Stimulated activated naive CD8-positive, alpha-beta T cell treated with anti-CD3 and anti-CD28 coated beads, Interleukin-15, Interleukin-2, amounts not matched to agents 100 U/mL and 50 U/mL, for 24 hours (primary cell): ENCODE data around the gene ETNPPL.

ENCODE experiments used
- ATAC-seq: fragments of 150-1000 bp; cut with Tn5 transposase; one replicate; pipeline ENCODE4 v1.10.0; 2021
- DNase-seq: peaks from one replicate; pipeline ENCODE4 v3.0.0; 2021

ETNPPL gene

GRCh38 chr4:108762559-108763225 is at the start of gene ETNPPL:
ETNPPL (minus strand) TSS chr4:108763053; CDS start chr4:108762898, 155 bp downstream.
- ATAC-seq: peak; percentile 66

DNA sequence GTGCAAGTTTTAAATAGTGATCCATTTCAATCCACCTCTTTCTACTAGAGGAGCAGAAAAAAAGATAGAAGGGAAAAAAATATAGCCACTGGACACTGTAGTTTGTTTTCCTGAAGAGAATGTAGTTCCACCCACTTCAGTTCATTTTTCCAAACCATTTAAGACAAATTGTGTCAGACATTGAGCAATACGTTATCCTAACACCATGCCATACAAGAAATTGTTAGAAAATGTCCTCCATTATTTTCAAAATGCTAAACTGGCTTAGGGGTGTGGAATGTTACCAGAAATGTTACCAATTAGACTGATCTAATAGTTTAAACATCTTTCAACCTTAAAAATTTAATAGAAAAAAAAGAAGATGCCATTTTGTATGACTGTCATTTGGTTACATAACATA is 48.6 kb upstream of the ETNPPL start:
- DNase-seq: no peak
- ATAC-seq: no peak

More at GRCh38 chr4:108762559-108763225, at the start of gene ETNPPL:
- DNase-seq: peak; percentile 27

DNA sequence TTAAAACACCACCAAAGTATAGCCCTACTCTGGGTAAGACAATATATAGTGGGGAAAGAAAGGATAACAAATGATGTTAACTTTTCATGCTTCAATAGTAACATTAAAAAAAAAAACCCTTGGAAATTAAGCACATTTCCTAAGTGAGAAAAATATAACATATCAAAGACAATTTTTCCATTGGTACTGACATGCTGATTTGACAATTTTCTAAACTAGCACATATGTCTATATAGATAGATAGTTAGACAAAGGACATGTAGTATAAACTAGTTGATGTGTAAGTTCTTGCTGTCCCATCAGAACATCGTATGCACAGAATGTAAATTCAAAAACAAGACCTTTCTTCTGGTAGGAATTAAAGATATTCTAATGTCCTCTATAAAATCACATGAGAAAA is 47.2 kb upstream of the ETNPPL start:
- DNase-seq (no peak), ATAC-seq (no peak)

DNA sequence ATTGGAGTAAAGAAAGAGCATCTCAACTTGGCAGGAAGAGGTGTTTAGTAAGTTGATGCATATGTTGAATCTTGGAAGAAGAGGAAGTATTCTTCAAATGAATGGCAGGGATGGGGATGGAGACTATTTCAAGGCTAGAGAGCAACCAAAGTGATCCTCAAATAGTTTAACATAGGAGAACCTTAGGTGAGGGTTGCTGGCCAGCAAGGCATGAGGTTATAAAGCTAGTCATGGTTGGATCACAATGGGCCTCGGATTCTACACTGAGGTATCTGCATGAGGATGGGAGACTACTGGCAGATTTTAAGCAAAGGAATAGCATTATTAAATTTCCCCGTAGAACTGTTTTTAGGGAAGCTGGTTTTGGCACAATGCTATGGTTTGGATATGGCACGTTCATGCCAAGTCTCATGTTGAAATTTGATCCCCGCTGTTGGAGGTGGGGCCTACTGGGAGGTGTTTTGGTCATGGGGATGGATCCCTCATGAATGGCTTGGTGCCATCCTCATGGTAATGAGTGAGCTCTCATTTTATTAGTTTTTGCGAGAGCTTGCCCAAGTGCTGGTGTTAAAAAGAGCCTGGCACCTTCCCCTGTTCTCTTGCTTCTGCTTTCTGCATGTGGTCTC is 41.9 kb upstream of the ETNPPL start:
- ATAC-seq (no peak), DNase-seq (no peak)

DNA sequence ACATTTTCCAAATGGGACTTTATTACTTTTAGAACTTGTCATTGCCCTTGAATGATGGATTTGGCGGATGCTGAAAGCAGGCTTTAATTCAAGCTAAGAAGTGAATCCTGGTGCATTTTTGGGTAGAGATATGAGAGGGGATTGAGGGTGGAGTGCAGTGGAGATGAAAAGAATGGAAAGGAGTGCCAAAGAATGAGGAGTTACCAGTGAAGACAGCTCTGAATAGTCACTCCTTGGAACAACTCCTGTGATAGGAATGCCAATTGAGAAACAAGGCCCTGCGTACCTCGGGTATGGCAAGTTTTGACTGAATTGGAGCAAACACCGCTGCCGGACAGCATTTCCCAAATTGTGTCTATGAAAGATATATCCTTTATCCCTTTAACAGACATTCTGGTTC is 36.5 kb upstream of the ETNPPL start:
- DNase-seq: no peak
- ATAC-seq: no peak

- DNase-seq (no peak), ATAC-seq (no peak)
Observed at GRCh38 chr4:108796173-108796572, 33.3 kb upstream of the ETNPPL start.

DNA sequence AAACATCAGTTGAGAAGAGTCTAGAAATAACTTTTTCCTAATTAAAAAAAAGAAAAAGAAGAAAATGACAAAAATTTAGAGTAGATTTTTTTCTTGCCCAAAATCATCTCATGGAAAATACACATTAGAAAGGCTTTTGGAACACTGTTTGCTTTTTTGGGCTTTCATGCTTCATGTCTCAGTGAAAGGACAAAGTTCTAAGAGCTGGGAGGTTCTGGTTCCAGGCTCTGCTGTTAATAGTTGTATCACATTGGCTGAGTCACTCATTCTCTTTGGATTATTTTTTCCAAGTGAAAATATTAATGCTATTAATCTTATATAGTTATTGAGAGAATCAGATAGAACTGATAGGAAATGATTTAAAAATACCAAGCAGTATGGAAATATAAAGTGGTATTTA is 32.9 kb upstream of the ETNPPL start:
- DNase-seq (no peak), ATAC-seq (no peak)

DNA sequence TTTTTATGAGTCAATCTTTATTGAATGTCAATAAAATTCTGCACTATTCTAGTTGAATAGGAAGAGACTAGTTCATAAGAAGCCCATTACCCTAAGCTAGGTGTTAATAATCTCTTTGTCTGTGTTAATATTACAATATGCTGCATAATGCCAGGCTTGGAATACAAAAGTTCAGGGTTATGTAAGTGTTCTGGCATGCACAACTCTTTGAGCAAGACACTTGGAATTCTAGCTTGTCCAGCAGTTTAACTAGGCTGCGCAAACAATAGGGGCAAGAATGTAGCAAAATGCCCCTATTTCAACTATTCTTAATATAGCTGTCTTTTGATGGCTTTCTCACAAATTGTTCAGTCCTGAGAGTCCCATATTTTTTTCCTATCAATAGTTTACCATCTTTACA is 31.3 kb upstream of the ETNPPL start:
- DNase-seq: no peak
- ATAC-seq: no peak

DNA sequence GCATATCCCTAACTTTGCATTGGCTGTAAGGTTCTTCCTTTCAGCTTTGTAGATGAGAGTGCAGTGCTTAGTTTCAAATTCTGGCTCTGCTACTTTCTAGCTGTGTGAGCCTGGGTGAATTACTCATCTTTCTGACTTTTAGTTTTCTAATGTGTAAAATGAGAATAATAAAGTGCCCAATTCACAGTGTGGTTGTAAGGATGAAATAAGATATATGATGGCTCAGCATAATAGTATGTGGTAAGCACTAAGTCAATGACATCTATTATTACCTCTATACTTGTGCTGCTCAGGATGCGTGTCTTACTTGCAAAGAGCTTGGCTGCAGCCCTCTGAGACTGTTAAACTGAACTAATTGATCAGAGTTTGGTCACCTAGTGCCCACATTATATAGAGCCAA is 30.6 kb upstream of the ETNPPL start:
- DNase-seq (no peak), ATAC-seq (no peak)

- ATAC-seq (no peak), DNase-seq (no peak)
Observed at GRCh38 chr4:108788731-108789130, 25.9 kb upstream of the ETNPPL start.

- DNase-seq: no peak
- no peak for ATAC-seq
Observed at GRCh38 chr4:108787724-108788123, 24.9 kb upstream of the ETNPPL start.

- ATAC-seq: no peak
- no peak for DNase-seq
Observed at GRCh38 chr4:108787106-108787505, 24.3 kb upstream of the ETNPPL start.

DNA sequence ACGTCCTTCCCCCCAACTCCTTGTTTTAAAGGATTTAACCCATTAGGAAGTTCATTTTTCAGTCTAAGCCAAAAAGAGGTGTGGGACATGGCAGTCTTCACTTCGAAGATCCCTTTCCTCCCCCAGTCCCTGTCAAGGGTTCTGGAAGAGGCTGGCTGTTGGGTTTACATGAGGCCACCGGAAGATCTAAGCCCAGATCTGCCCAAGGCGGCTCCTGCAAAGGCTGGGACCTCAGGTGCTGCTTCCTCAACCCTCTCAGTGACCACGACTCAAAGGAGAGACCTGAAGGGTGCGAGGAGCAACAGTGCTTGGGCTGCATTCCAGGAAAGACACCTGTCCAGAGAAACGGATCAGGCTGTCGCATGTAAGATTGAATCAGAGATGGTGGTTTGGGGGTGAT is 23.5 kb upstream of the ETNPPL start:
- no peak for ATAC-seq
- no peak for DNase-seq

GRCh38 chr4:108783665-108784463 is 21.0 kb upstream of the ETNPPL start:
- no peak for DNase-seq

GRCh38 chr4:108779958-108780357 is 17.1 kb upstream of the ETNPPL start:
- ATAC-seq: no peak

More at GRCh38 chr4:108783665-108784463, 21.0 kb upstream of the ETNPPL start:
- no peak for ATAC-seq

GRCh38 chr4:108777388-108777787 is 14.5 kb upstream of the ETNPPL start:
- no peak for ATAC-seq
- no peak for DNase-seq

More at GRCh38 chr4:108779958-108780357, 17.1 kb upstream of the ETNPPL start:
- no peak for DNase-seq

DNA sequence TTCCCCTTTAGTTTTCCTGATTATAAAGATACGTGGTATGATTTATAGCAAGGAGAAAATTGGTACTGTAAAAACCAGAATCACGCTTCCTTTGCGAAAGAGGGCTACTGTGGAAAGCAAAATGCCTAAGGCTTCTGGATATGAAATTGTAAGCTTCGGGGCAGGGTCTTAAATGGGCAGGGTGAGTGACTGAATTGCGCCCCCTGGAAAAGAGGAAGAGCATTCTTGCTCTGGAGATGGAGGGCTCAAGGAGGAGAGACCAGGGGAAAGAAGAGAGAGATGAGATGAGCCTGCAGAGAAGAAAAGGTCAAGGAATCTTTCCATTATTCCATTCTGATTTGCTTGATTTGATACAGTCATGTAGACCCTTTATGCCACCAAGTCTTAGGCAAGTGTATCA is 13.1 kb upstream of the ETNPPL start:
- ATAC-seq (no peak), DNase-seq (no peak)

DNA sequence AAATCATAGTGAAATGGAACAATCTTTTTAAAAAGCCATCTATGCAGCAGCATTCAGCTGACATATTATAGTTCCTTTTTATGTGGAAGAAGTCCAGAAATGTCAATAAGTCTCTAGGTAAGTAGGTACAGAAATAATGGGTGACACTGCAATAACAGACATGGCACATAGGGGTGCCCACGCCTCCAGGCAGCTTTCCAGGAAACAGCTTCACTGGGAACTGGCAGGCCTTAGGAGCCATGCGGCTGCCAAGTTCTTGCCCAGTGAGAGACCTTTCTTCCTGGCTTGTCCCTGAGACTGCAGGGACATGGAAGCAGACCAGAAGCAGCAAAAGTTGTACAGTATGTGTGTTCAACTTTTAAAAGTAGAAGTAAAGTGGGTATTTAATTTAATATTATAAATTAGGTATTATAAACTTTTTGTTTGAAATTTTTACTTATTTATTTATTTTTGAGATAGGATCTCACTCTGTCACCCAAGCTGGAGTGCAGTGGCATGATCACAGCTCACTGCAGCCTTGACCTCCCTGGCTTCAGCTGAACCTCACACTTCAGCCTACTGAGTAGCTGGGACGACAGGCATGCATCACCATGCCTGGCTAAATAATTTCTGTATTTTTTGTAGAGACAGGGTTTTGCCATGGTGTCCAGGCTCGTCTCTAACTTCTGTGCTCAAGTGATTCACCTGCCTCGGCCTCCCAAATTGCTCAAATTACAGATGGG is 12.1 kb upstream of the ETNPPL start:
- DNase-seq (no peak), ATAC-seq (no peak)

GRCh38 chr4:108772402-108772801 is 9.5 kb upstream of the ETNPPL start:
- ATAC-seq (no peak), DNase-seq (no peak)

DNA sequence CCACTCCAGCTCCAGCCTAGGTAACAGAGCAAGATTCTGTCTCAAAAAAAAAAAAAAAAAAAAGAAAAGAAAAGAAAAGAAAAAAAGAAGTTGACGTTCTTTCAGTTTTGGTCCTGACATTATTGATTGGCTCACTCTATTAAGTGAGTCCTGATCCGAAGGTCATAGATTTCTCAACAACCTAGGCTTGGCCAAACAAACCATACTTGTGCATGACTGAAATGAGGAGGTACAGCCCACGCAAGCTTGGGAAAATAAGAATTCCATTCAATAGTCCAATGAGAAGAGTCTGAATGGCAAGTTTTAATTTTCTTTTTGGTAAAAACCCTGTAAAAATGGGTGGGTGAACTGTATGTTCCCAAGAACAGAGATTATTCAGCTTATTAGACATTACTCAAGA is 3.2 kb upstream of the ETNPPL start:
- DNase-seq (no peak), ATAC-seq (no peak)

- no peak for DNase-seq
- no peak for ATAC-seq
Observed at GRCh38 chr4:108763986-108764385, 1.1 kb upstream of the ETNPPL start.

GRCh38 chr4:108763226-108763593 is 357 bp upstream of the ETNPPL start:
- DNase-seq (no peak), ATAC-seq (no peak)

GRCh38 chr4:108758498-108758897 is 4.4 kb downstream of the ETNPPL start:
- ATAC-seq: no peak

More at GRCh38 chr4:108758498-108758897, 4.4 kb downstream of the ETNPPL start:
- no peak for DNase-seq
